ENCODE measurements around the gene RABEP1.

GRCh38 chr17:5263441-5263840 is 18.6 kb upstream of the RABEP1 start:
- TF ChIP-seq CTCF (IDR thresholded peaks at IDR 0.05) (no peak), ZFX (IDR thresholded peaks at IDR 0.05; ENCODE audit: borderline replicate concordance) (no peak)
